Measurements from ENCODE around the gene ARHGEF19. TPM values are rescaled to one million over a fixed set of nuclear protein-coding genes. Genes with fewer than 3 reads are reported as not detected.
"Not testable (repeated sequence)": the region's sequence is repeated elsewhere in the genome, so short reads cannot be mapped to it uniquely, and the experiment has no call there.

The ARHGEF19 gene
- total RNA-seq, 3 donors from 2014 or later (not counting 1 experiment from before 2014, with no cell fraction given), result 14.6 to 18.9 (median 15.8) TPM

GRCh38 chr1:16170283-16170673 is 42.2 kb downstream of the ARHGEF19 start:
- Mint-ChIP-seq H3K9me3 (no peaks in the 10 kb centered on the region), H3K27ac (no peak overlapping the region), H3K36me3 (no peaks in the 10 kb centered on the region), H3K27me3 (ENCODE audit: low read depth in 2 of 2) (peaks cover 10 to 32% of the 10 kb centered on the region in 2 donors), H3K4me3 (no peak overlapping the region), H3K4me1 (peaks cover 12 to 20% of the 10 kb centered on the region in 2 donors)
- intact Hi-C loops (cut with micrococcal nuclease), result no loop called here
- Histone ChIP-seq H3K27me3 (ENCODE audit: control insufficient read depth, insufficient read depth, low read length) (peaks cover 8% of the 10 kb centered on the region), H3K4me3 (ENCODE audit: low read length) (no peak overlapping the region), H3K27ac (ENCODE audit: low read length) (no peak overlapping the region), H3K36me3 (ENCODE audit: control insufficient read depth, insufficient read depth, low read length) (no peaks in the 10 kb centered on the region), H3K9me3 (ENCODE audit: control insufficient read depth, insufficient read depth, low read length) (no peaks in the 10 kb centered on the region), H3K4me1 (ENCODE audit: control insufficient read depth, insufficient read depth, low read length) (peaks cover 27% of the 10 kb centered on the region)
- no peak for ATAC-seq
- DNase-seq, result no peak
- 100% methylated on average over 3 of the region's 3 CpGs for WGBS (ENCODE audit: insufficient coverage)
- TF ChIP-seq, protein P1, sequence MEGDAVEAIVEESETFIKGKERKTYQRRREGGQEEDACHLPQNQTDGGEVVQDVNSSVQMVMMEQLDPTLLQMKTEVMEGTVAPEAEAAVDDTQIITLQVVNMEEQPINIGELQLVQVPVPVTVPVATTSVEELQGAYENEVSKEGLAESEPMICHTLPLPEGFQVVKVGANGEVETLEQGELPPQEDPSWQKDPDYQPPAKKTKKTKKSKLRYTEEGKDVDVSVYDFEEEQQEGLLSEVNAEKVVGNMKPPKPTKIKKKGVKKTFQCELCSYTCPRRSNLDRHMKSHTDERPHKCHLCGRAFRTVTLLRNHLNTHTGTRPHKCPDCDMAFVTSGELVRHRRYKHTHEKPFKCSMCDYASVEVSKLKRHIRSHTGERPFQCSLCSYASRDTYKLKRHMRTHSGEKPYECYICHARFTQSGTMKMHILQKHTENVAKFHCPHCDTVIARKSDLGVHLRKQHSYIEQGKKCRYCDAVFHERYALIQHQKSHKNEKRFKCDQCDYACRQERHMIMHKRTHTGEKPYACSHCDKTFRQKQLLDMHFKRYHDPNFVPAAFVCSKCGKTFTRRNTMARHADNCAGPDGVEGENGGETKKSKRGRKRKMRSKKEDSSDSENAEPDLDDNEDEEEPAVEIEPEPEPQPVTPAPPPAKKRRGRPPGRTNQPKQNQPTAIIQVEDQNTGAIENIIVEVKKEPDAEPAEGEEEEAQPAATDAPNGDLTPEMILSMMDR (IDR thresholded peaks at IDR 0.05), result no peak

DNA sequence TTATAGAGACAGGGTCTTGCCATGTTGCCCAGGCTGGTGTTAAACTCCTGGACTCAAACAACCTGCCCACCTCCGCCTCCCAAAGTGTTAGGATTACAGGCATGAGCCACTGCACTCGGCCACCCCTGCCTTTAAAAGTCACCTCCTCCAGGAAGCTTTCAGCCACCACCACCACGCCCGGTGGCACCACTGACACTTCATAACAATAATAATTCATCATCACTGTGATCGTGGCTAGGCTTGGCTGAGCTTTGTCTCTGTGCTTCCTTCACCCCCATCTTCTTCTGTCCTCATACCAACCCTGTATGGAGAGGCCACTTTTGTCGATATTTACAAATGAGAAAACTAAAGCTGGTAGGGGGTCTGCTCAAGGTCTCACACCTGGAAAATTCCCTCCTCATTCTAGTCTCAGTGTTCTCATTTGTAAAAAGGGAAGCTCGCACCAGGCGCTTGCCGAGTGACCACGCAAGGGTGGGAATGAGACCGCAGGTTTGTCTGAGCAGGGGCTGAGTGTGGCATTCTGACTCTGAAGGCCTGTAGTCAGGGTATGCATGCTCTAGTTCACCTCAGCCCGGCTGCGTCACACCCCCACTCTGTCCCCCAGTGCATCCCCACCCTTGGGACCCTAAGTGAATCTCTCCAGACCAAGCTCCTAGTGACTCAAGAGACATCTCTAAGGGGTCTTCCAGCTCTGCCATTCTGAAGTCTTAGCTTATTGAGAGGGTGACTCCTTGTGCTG is 43.7 kb downstream of the ARHGEF19 start:
- intact Hi-C loops (cut with micrococcal nuclease), result no loop called here
- peaks cover 8% of the 10 kb centered on the region for H3K27me3 ChIP-seq (ENCODE audit: control insufficient read depth, insufficient read depth, low read length)
- no peak overlapping the region for H3K4me3 ChIP-seq (ENCODE audit: low read length)
- H3K9me3 ChIP-seq (ENCODE audit: control insufficient read depth, insufficient read depth, low read length), result no peaks in the 10 kb centered on the region
- 27% methylated on average over 11 of the region's 13 CpGs for WGBS (ENCODE audit: insufficient coverage)
- H3K36me3 ChIP-seq (ENCODE audit: control insufficient read depth, insufficient read depth, low read length), result no peaks in the 10 kb centered on the region
- peaks cover 24 to 38% of the 10 kb centered on the region in 2 donors for H3K27me3 Mint-ChIP-seq (ENCODE audit: low read depth in 2 of 2)
- peak overlapping the region; percentile 48 to 63 for H3K27ac Mint-ChIP-seq
- H3K36me3 Mint-ChIP-seq, result no peaks in the 10 kb centered on the region
- H3K4me1 Mint-ChIP-seq, result peaks cover 12 to 20% of the 10 kb centered on the region in 2 donors
- peak in 2 of 3 donors; percentile 32 to 38 for ATAC-seq
- no peak overlapping the region for H3K27ac ChIP-seq (ENCODE audit: low read length)
- H3K9me3 Mint-ChIP-seq, result no peaks in the 10 kb centered on the region
- TF ChIP-seq, protein P1 (IDR thresholded peaks at IDR 0.05), result no peak
- peak in 1 of 2 donors; percentile 33 for DNase-seq
- peak overlapping the region; percentile 78 for H3K4me3 Mint-ChIP-seq
- peaks cover 27% of the 10 kb centered on the region for H3K4me1 ChIP-seq (ENCODE audit: control insufficient read depth, insufficient read depth, low read length)

GRCh38 chr1:16168144-16168495 is 44.3 kb downstream of the ARHGEF19 start:
- Mint-ChIP-seq H3K27ac (peak overlapping the region; percentile 48 to 63), H3K4me1 (peaks cover 12 to 21% of the 10 kb centered on the region in 2 donors), H3K4me3 (peak overlapping the region; percentile 78), H3K27me3 (ENCODE audit: low read depth in 2 of 2) (peaks cover 24 to 37% of the 10 kb centered on the region in 2 donors)
- H3K9me3 Mint-ChIP-seq; H3K36me3 Mint-ChIP-seq; H3K36me3 ChIP-seq (ENCODE audit: control insufficient read depth, insufficient read depth, low read length); H3K9me3 ChIP-seq (ENCODE audit: control insufficient read depth, insufficient read depth, low read length); ATAC-seq; intact Hi-C loops (cut with micrococcal nuclease); DNase-seq; H3K27ac ChIP-seq (ENCODE audit: low read length); H3K4me3 ChIP-seq (ENCODE audit: low read length); H3K27me3 ChIP-seq (ENCODE audit: control insufficient read depth, insufficient read depth, low read length): not testable (repeated sequence)
- 61% methylated on average over 7 of the region's 10 CpGs for WGBS (ENCODE audit: insufficient coverage)
- peaks cover 26% of the 10 kb centered on the region for H3K4me1 ChIP-seq (ENCODE audit: control insufficient read depth, insufficient read depth, low read length)

GRCh38 chr1:16167331-16168143 is 44.9 kb downstream of the ARHGEF19 start:
- Histone ChIP-seq H3K4me1 (ENCODE audit: control insufficient read depth, insufficient read depth, low read length) (peaks cover 32% of the 10 kb centered on the region), H3K9me3 (ENCODE audit: control insufficient read depth, insufficient read depth, low read length) (no peaks in the 10 kb centered on the region), H3K27ac (ENCODE audit: low read length) (no peak overlapping the region), H3K4me3 (ENCODE audit: low read length) (peak overlapping the region; percentile 28), H3K36me3 (ENCODE audit: control insufficient read depth, insufficient read depth, low read length) (no peaks in the 10 kb centered on the region), H3K27me3 (ENCODE audit: control insufficient read depth, insufficient read depth, low read length) (peaks cover 8% of the 10 kb centered on the region)
- Mint-ChIP-seq H3K36me3 (no peaks in the 10 kb centered on the region), H3K27me3 (ENCODE audit: low read depth in 2 of 2) (peaks cover 24 to 36% of the 10 kb centered on the region in 2 donors), H3K27ac (peak overlapping the region in 1 of 2 donors; percentile 63), H3K9me3 (no peaks in the 10 kb centered on the region), H3K4me3 (peak overlapping the region; percentile 78), H3K4me1 (peaks cover 12 to 27% of the 10 kb centered on the region in 2 donors)
- DNase-seq (peak; percentile 50 to 83), ATAC-seq (peak; percentile 82 to 89 (median 86))
- WGBS (ENCODE audit: insufficient coverage), result 13% methylated on average over 54 of the region's 60 CpGs
- intact Hi-C loops (cut with micrococcal nuclease), result no loop called here
- TF ChIP-seq, protein P1 (IDR thresholded peaks at IDR 0.05), result no peak

Measured in natural killer cell (primary cell).